Fibroblast of villous mesenchyme (primary cell): ENCODE results near the gene MRPL41. TPM values are rescaled to one million over a fixed set of nuclear protein-coding genes. Genes with fewer than 3 reads are reported as not detected.
"Not testable (repeated sequence)": the region's sequence is repeated elsewhere in the genome, so short reads cannot be mapped to it uniquely, and the experiment has no call there.

ENCODE experiments used
- DNase-seq: peaks from one replicate; pipeline ENCODE4 v3.0.0-alpha.2; 2010; ENCODE audit warnings: low read depth
- H3K4me3 ChIP-seq: 2 replicates; pipeline ENCODE4 v1.5.1; 2011; ENCODE audit warnings: low read depth, mild to moderate bottlenecking, low read length
- CTCF ChIP-seq: IDR thresholded peaks from 2 replicates; pipeline ENCODE4 v1.5.1; 2012; ENCODE audit warnings: low read depth, mild to moderate bottlenecking, low read length; ENCODE audit not compliant: insufficient read depth
- total RNA-seq: library from RNA; depleted of rRNA; stranded (reverse); fragments of >200 nt; gene quantifications from 2 replicates; pipeline ENCODE4 v1.2.3, GENCODE V29; 2012

The MRPL41 gene
- total RNA-seq, 1 donor: 41.5 TPM

GRCh38 chr9:137552022-137552768, 516 bp downstream of the MRPL41 start:
- TF ChIP-seq CTCF: no peak
- no peak for DNase-seq
- H3K4me3 ChIP-seq: peak overlapping the region; percentile 81

GRCh38 chr9:137553654-137554053, 2.0 kb downstream of the MRPL41 start:
- not testable (repeated sequence) for DNase-seq, H3K4me3 ChIP-seq

GRCh38 chr9:137554349-137554748, 2.7 kb downstream of the MRPL41 start:
- no peak for TF ChIP-seq CTCF
- no peak for DNase-seq
- no peak overlapping the region for H3K4me3 ChIP-seq

GRCh38 chr9:137555179-137555578, 3.5 kb downstream of the MRPL41 start:
- TF ChIP-seq CTCF: no peak
- H3K4me3 ChIP-seq: no peak overlapping the region
- DNase-seq: no peak

- H3K4me3 ChIP-seq: no peak overlapping the region
- TF ChIP-seq CTCF: no peak
- DNase-seq: peak; percentile 50
Measured at GRCh38 chr9:137556069-137556838, 4.6 kb downstream of the MRPL41 start.

- no peak for DNase-seq
- TF ChIP-seq CTCF: no peak
- H3K4me3 ChIP-seq: no peak overlapping the region
Measured at GRCh38 chr9:137558127-137558526, 6.4 kb downstream of the MRPL41 start.

GRCh38 chr9:137564134-137564533, 12.5 kb downstream of the MRPL41 start:
- TF ChIP-seq CTCF: no peak
- no peak for DNase-seq
- H3K4me3 ChIP-seq: no peak overlapping the region
